Endothelial cell of umbilical vein (primary cell): ENCODE results near the gene ATXN10. TPM values are rescaled to one million over a fixed set of nuclear protein-coding genes. Genes with fewer than 3 reads are reported as not detected.

Source experiments
- BruUV-seq: library from RNA; stranded (reverse); fragments of 400-500 nt; replicated peaks from 2 replicates; lab custom pipeline; 2021; lab: Mats Ljungman, UMichigan
- CTCF ChIA-PET: fragments of 300-600, 350-600 bp; sonication (Branson Sonifier 250); formaldehyde crosslinking; loops from one replicate; lab custom pipeline; 2021; ENCODE audit warnings: antibody characterized with exemption, inconsistent platforms; lab: Charles Lee
- POLR2A ChIA-PET: fragments of 300-600, 350-600 bp; sonication (Branson Sonifier 250); formaldehyde crosslinking; loops from one replicate; lab custom pipeline; 2021; ENCODE audit warnings: antibody characterized with exemption, inconsistent platforms; lab: Charles Lee
- DNase-seq: peaks from one replicate; pipeline ENCODE4 v3.0.0-alpha.2; 2011; ENCODE audit warnings: low read depth, low spot score
- FAIRE-seq: peaks from 2 replicates; lab custom pipeline; 2011; peaks lifted over from hg19 to GRCh38; lab: Jason Lieb, UNC
- H2AFZ ChIP-seq: 2 replicates; pipeline ENCODE4 v1.6.0; 2012; ENCODE audit warnings: low read depth, low read length, control low read depth, inconsistent platforms
- H3K27ac ChIP-seq: 2 replicates; pipeline ENCODE4 v1.5.1; 2011; ENCODE audit warnings: low read depth, mild to moderate bottlenecking, control low read depth, low read length, moderate library complexity; ENCODE audit not compliant: insufficient read depth
- H3K27me3 ChIP-seq, 2 experiments: 2 replicates each; pipeline versions ENCODE4 v1.6.0 to v1.6.1; 2011; ENCODE audit warnings: low read length in 2 of 2, mixed read lengths in 1 of 2; ENCODE audit not compliant: control insufficient read depth in 2 of 2, insufficient read depth in 2 of 2
- H3K36me3 ChIP-seq, 2 experiments: 2 replicates in 1 of 2; 3 replicates in 1 of 2; pipeline ENCODE4 v1.5.1; 2011; ENCODE audit warnings: low read length in 2 of 2, mild to moderate bottlenecking in 1 of 2, moderate library complexity in 1 of 2; ENCODE audit not compliant: control insufficient read depth in 2 of 2, insufficient read depth in 2 of 2; ENCODE audit errors: extremely low read depth in 1 of 2
- H3K4me1 ChIP-seq: 3 replicates; pipeline ENCODE4 v1.5.1; 2011; ENCODE audit warnings: mild to moderate bottlenecking, low read length; ENCODE audit not compliant: control insufficient read depth, insufficient read depth; ENCODE audit errors: extremely low read depth
- H3K4me2 ChIP-seq: 2 replicates; pipeline ENCODE4 v1.6.1; 2011; ENCODE audit warnings: low read length, control low read depth, mixed read lengths; ENCODE audit not compliant: insufficient read depth
- H3K4me3 ChIP-seq, 3 experiments: fragments of 200-600 bp in 1 of 3; sonication (generic), shearing (Covaris generic) in 1 of 3; replicated peaks in 1 of 3; 2 replicates each; pipeline ENCODE4 v1.5.1; 2011 to 2016; ENCODE audit warnings: control low read depth in 3 of 3, low read length in 3 of 3, mild to moderate bottlenecking in 2 of 3, inconsistent platforms in 1 of 3, low read depth in 1 of 3, moderate library complexity in 1 of 3; ENCODE audit not compliant: insufficient read depth in 1 of 3
- H3K79me2 ChIP-seq: 2 replicates; pipeline ENCODE4 v1.6.0; 2012; ENCODE audit warnings: low read length, inconsistent platforms; ENCODE audit not compliant: control insufficient read depth, insufficient read depth
- H3K9ac ChIP-seq: replicated peaks from 2 replicates; pipeline ENCODE3; 2011; ENCODE audit warnings: low read length, control low read depth; ENCODE audit not compliant: insufficient read depth; ENCODE audit errors: extremely low read depth
- H3K9me1 ChIP-seq: replicated peaks from 3 replicates; pipeline ENCODE4 v1.6.0; 2011; ENCODE audit warnings: mild to moderate bottlenecking, low read length; ENCODE audit not compliant: control insufficient read depth, insufficient read depth; ENCODE audit errors: extremely low read depth
- H3K9me3 ChIP-seq: replicated peaks from 2 replicates; pipeline ENCODE4 v1.5.1; 2012; ENCODE audit warnings: low read length, inconsistent platforms; ENCODE audit not compliant: control insufficient read depth, insufficient read depth
- H4K20me1 ChIP-seq: replicated peaks from 2 replicates; pipeline ENCODE3; 2011; ENCODE audit warnings: mild to moderate bottlenecking, low read length; ENCODE audit not compliant: control insufficient read depth, insufficient read depth; ENCODE audit errors: extremely low read depth
- EZH2 ChIP-seq: IDR thresholded peaks from 2 replicates; pipeline ENCODE4 v1.6.1; 2012; ENCODE audit warnings: borderline replicate concordance, low read depth, mild to moderate bottlenecking, moderate library complexity, low read length, inconsistent platforms; ENCODE audit not compliant: severe bottlenecking
- FOS ChIP-seq: IDR thresholded peaks from 2 replicates; pipeline ENCODE4 v1.6.1; 2011; ENCODE audit warnings: mild to moderate bottlenecking, low read length, moderate library complexity, borderline replicate concordance; ENCODE audit not compliant: insufficient read depth
- GATA2 ChIP-seq: IDR thresholded peaks from 2 replicates; pipeline ENCODE4 v1.7.0; 2011; ENCODE audit warnings: low read depth, mild to moderate bottlenecking, moderate library complexity, mixed read lengths, low read length; ENCODE audit not compliant: insufficient read length, insufficient read depth
- MYC ChIP-seq: IDR thresholded peaks from one replicate; pipeline ENCODE4 v1.6.1; 2011; ENCODE audit warnings: mild to moderate bottlenecking, low read depth, low read length
- POLR2A ChIP-seq: IDR thresholded peaks from 2 replicates; pipeline ENCODE4 v1.6.1; 2012; ENCODE audit warnings: low read depth, mild to moderate bottlenecking, control low read depth, low read length
- POLR2AphosphoS5 ChIP-seq: IDR thresholded peaks from 2 replicates; pipeline ENCODE4 v1.6.1; 2012; ENCODE audit warnings: low read depth, mild to moderate bottlenecking, control low read depth, low read length, moderate library complexity; ENCODE audit not compliant: insufficient read depth
- dilution Hi-C: fragments of 300-500 bp; cut with MboI; formaldehyde crosslinking; loops from one replicate; pipeline ENCODE4 v1.15.0; 2019; ENCODE audit warnings: low sequenced_read_pairs; ENCODE audit not compliant: extremely low pct_ligation_motif_present
- intact Hi-C: fragments of 100-400 bp; cut with micrococcal nuclease; formaldehyde crosslinking; loops from one replicate; pipeline ENCODE4 v1.10.0; 2022
- polyA plus RNA-seq, 4 experiments: library from polyadenylated mRNA; depleted of rRNA in 3 of 4; stranded (reverse) in 3 of 4; unstranded in 1 of 4; fragments of >200 nt; gene quantifications; 2 replicates each; pipeline versions ENCODE4 v1.2.1 to v1.2.3, GENCODE V29; 2011 to 2012; ENCODE audit warnings: missing spikeins in 1 of 4
- total RNA-seq: library from RNA; stranded (reverse); gene quantifications from 2 replicates; pipeline ENCODE4 v1.2.3, GENCODE V29; 2021
- TF ChIP-seq, protein P1 (sequence below): IDR thresholded peaks from 2 replicates; pipeline ENCODE4 v1.6.1; 2011; ENCODE audit not compliant: insufficient read depth, insufficient read length

Gene ATXN10
- total and polyA plus RNA-seq, 2 donors (not counting 3 experiments of a cell fraction or from before 2014, with no cell fraction given): 73.2 to 91.9 TPM

DNA sequence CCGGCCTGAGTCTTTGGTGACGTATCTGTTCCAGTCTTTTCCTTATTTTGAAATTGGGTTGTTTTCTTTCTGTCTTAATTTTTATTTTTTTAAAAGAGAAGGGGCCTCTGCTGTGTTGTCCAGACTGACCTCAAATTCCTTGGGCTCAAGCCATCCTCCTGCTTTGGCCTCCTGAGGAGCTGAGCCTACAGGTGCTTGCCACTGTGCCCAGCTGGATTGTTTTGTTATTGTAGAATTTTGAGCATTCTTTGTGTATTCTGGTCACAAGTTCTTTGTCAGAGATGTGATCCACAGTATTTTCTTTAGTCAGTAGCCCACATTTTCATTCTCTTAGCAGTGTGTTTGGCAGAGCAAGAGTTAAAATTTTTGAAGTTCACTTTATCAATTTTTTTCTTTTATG is 100.1 kb downstream of the ATXN10 start:
- Histone ChIP-seq H3K9ac (no peak overlapping the region), H3K27me3 (no peaks in the 10 kb centered on the region), H3K9me1 (no peaks in the 10 kb centered on the region), H3K9me3 (no peaks in the 10 kb centered on the region), H2AFZ (no peak overlapping the region), H3K4me1 (no peaks in the 10 kb centered on the region), H3K27ac (no peak overlapping the region), H3K4me3 (no peak overlapping the region), H4K20me1 (peaks cover 2% of the 10 kb centered on the region), H3K4me2 (no peak overlapping the region), H3K36me3 (no peaks in the 10 kb centered on the region), H3K79me2 (peaks cover 4% of the 10 kb centered on the region)
- no peak for DNase-seq
- intact Hi-C loops: no loop called here
- BruUV-seq: no TSS peak
- POLR2A ChIA-PET: interaction anchor here (0.7 kb wide), 1 partner anchor 54 kb away, joined by 7 read pairs; no protein-coding TSS in a partner anchor
- TF ChIP-seq POLR2A (no peak), FOS (no peak), POLR2AphosphoS5 (no peak), EZH2 (no peak), GATA2 (no peak)
- no peak for FAIRE-seq
- dilution Hi-C loops: no loop called here
- CTCF ChIA-PET: interaction anchor here (1.2 kb wide), 1 partner anchor 13 kb away, joined by 3 read pairs; no protein-coding TSS in a partner anchor

DNA sequence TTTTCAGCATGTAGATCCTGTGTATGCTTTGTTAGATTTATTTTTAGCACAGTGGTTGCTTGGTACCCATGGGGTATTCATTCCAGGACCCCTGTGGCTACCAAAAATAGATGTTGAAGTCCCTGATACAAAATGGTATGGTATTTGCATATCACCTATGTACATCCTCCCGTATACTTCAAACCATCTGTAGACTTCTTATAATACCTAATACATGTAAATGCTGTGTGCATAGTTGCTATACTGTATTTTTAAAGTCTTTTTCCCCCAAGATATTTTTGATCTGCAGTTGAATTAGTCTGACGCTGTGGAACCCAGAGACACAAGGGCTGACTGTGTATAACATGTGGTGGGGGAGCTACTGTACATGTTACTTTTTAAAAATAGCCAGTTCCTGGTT is 101.1 kb downstream of the ATXN10 start:
- Histone ChIP-seq H3K9ac (no peak overlapping the region), H3K79me2 (peaks cover 5% of the 10 kb centered on the region), H3K4me1 (peaks cover 7% of the 10 kb centered on the region), H3K4me3 (no peak overlapping the region), H3K27me3 (no peaks in the 10 kb centered on the region), H3K27ac (no peak overlapping the region), H3K36me3 (no peaks in the 10 kb centered on the region), H3K9me1 (no peaks in the 10 kb centered on the region), H4K20me1 (peaks cover 2% of the 10 kb centered on the region), H3K9me3 (no peaks in the 10 kb centered on the region), H3K4me2 (no peak overlapping the region), H2AFZ (no peak overlapping the region)
- FAIRE-seq (no peak), DNase-seq (no peak)
- TF ChIP-seq POLR2AphosphoS5: no peak
- TF ChIP-seq, protein P1, sequence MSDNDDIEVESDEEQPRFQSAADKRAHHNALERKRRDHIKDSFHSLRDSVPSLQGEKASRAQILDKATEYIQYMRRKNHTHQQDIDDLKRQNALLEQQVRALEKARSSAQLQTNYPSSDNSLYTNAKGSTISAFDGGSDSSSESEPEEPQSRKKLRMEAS: no peak
- TF ChIP-seq POLR2A: no peak
- no peak for TF ChIP-seq MYC
- dilution Hi-C loops: no loop called here
- CTCF ChIA-PET: no interaction called here
- POLR2A ChIA-PET: no interaction called here
- BruUV-seq: no TSS peak
- intact Hi-C loops: no loop called here
